ENCODE data around the gene WBP1L. TPM values are rescaled to one million over a fixed set of nuclear protein-coding genes. Genes with fewer than 3 reads are reported as not detected.

WBP1L gene
- total RNA-seq, 4 donors from 2014 or later, result 103 to 204 (median 145) TPM

- no peaks in the 10 kb centered on the region for H3K36me3 ChIP-seq
- intact Hi-C loops (cut with DNase I; ENCODE audit: low total_unique reads), result no loop called here
- no peak overlapping the region for H3K4me3 ChIP-seq
- ATAC-seq, result no peak
- H3K27ac ChIP-seq, result peak overlapping the region in 3 of 4 donors; percentile 39 to 77 (median 64)
- H3K27me3 ChIP-seq, result no peaks in the 10 kb centered on the region
- H3K4me1 ChIP-seq, result peaks cover 11 to 12% of the 10 kb centered on the region in 2 donors
- no peaks in the 10 kb centered on the region for H3K9me3 ChIP-seq
- in situ Hi-C loops (cut with MboI; ENCODE audit: low sequenced_read_pairs in 4 of 4), result no loop called here
- TF ChIP-seq POLR2A (IDR thresholded peaks at IDR 0.05), result no peak
- no peak for TF ChIP-seq CTCF (IDR thresholded peaks at IDR 0.05 in 4 of 5, conservative IDR thresholded peaks at IDR 0.05 in 1 of 5)
- DNase-seq, result no peak
Observed at GRCh38 chr10:102759497-102760210, 15.9 kb downstream of the WBP1L start.

GRCh38 chr10:102761981-102762380, 18.2 kb downstream of the WBP1L start:
- no peaks in the 10 kb centered on the region for H3K36me3 ChIP-seq
- peaks cover 18 to 29% of the 10 kb centered on the region in 2 donors for H3K4me1 ChIP-seq
- DNase-seq (no peak), ATAC-seq (no peak)
- in situ Hi-C loops (cut with MboI; ENCODE audit: low sequenced_read_pairs in 4 of 4), result no loop called here
- intact Hi-C loops (cut with DNase I; ENCODE audit: low total_unique reads), result no loop called here
- H3K27me3 ChIP-seq, result no peaks in the 10 kb centered on the region
- no peak overlapping the region for H3K27ac ChIP-seq
- no peaks in the 10 kb centered on the region for H3K9me3 ChIP-seq
- H3K4me3 ChIP-seq, result no peak overlapping the region
- TF ChIP-seq CTCF (IDR thresholded peaks at IDR 0.05 in 4 of 5, conservative IDR thresholded peaks at IDR 0.05 in 1 of 5) (no peak), POLR2A (IDR thresholded peaks at IDR 0.05) (no peak)

GRCh38 chr10:102762401-102763015, 18.8 kb downstream of the WBP1L start:
- H3K4me3 ChIP-seq, result no peak overlapping the region
- in situ Hi-C loops (cut with MboI; ENCODE audit: low sequenced_read_pairs in 4 of 4) (no loop called here), intact Hi-C loops (cut with DNase I; ENCODE audit: low total_unique reads) (no loop called here)
- no peak overlapping the region for H3K27ac ChIP-seq
- H3K36me3 ChIP-seq, result no peaks in the 10 kb centered on the region
- H3K9me3 ChIP-seq, result no peaks in the 10 kb centered on the region
- TF ChIP-seq POLR2A (IDR thresholded peaks at IDR 0.05), result no peak
- no peak for TF ChIP-seq CTCF (IDR thresholded peaks at IDR 0.05 in 4 of 5, conservative IDR thresholded peaks at IDR 0.05 in 1 of 5)
- peaks cover 22 to 34% of the 10 kb centered on the region in 2 donors for H3K4me1 ChIP-seq
- no peak for ATAC-seq
- no peaks in the 10 kb centered on the region for H3K27me3 ChIP-seq
- DNase-seq, result no peak

- Histone ChIP-seq H3K4me1 (peaks cover 21 to 38% of the 10 kb centered on the region in 2 donors), H3K4me3 (no peak overlapping the region), H3K36me3 (no peaks in the 10 kb centered on the region), H3K27me3 (no peaks in the 10 kb centered on the region), H3K27ac (no peak overlapping the region), H3K9me3 (no peaks in the 10 kb centered on the region)
- intact Hi-C loops (cut with DNase I; ENCODE audit: low total_unique reads), result no loop called here
- ATAC-seq (no peak), DNase-seq (no peak)
- in situ Hi-C loops (cut with MboI; ENCODE audit: low sequenced_read_pairs in 4 of 4), result no loop called here
- TF ChIP-seq CTCF (IDR thresholded peaks at IDR 0.05 in 4 of 5, conservative IDR thresholded peaks at IDR 0.05 in 1 of 5) (no peak), POLR2A (IDR thresholded peaks at IDR 0.05) (no peak)
Observed at GRCh38 chr10:102763037-102763607, 19.4 kb downstream of the WBP1L start.
